ENCODE measurements around the gene ZNF765. TPM values are rescaled to one million over a fixed set of nuclear protein-coding genes. Genes with fewer than 3 reads are reported as not detected.

The ZNF765 gene
- total and polyA plus RNA-seq, 2 donors (not counting 3 experiments of a cell fraction or from before 2014, with no cell fraction given): 2.5 to 7.7 TPM

DNA sequence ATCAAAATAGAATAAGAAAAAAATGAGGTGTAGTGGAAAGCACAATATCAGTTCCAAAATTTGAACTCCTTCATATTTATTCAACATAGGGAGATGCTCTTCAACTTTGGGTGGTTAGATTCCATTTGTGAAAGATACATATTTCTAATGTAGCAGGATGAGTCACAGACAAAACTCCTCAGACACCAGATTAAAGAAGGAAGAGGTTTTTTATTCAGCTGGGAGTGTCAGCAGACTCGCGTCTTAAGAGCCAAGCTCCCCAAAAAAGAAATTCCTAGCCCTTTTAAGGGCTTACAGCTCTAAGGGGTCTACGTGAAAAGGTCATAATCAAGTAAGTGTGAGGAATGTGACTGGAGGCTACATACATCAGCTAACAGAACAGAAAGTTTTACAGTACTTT lies 6.8 kb upstream of the ZNF765 start:
- H3K9ac ChIP-seq (replicated peaks; ENCODE audit: extremely low read depth, insufficient read depth, low read length): no peak overlapping the region
- no peak overlapping the region for H3K27ac ChIP-seq (ENCODE audit: insufficient read depth, low read depth, low read length)
- TF ChIP-seq, protein P1, sequence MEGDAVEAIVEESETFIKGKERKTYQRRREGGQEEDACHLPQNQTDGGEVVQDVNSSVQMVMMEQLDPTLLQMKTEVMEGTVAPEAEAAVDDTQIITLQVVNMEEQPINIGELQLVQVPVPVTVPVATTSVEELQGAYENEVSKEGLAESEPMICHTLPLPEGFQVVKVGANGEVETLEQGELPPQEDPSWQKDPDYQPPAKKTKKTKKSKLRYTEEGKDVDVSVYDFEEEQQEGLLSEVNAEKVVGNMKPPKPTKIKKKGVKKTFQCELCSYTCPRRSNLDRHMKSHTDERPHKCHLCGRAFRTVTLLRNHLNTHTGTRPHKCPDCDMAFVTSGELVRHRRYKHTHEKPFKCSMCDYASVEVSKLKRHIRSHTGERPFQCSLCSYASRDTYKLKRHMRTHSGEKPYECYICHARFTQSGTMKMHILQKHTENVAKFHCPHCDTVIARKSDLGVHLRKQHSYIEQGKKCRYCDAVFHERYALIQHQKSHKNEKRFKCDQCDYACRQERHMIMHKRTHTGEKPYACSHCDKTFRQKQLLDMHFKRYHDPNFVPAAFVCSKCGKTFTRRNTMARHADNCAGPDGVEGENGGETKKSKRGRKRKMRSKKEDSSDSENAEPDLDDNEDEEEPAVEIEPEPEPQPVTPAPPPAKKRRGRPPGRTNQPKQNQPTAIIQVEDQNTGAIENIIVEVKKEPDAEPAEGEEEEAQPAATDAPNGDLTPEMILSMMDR (IDR thresholded peaks at IDR 0.05; ENCODE audit: extremely low read depth in 1 of 2, insufficient read depth in 1 of 2, low read depth in 1 of 2, low read length in 2 of 2): no peak
- TF ChIP-seq, protein P2, sequence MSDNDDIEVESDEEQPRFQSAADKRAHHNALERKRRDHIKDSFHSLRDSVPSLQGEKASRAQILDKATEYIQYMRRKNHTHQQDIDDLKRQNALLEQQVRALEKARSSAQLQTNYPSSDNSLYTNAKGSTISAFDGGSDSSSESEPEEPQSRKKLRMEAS (IDR thresholded peaks at IDR 0.05; ENCODE audit: insufficient read depth, insufficient read length): no peak
- no peak for TF ChIP-seq FOS (IDR thresholded peaks at IDR 0.05; ENCODE audit: borderline replicate concordance, insufficient read depth, low read length)
- TF ChIP-seq MYC (IDR thresholded peaks at IDR 0.05; ENCODE audit: low read depth, low read length): no peak
- TF ChIP-seq POLR2AphosphoS5 (IDR thresholded peaks at IDR 0.05; ENCODE audit: insufficient read depth, low read depth, low read length): no peak
- TF ChIP-seq EZH2 (IDR thresholded peaks at IDR 0.05; ENCODE audit: borderline replicate concordance, low read depth, low read length, severe bottlenecking): no peak
- no peak for TF ChIP-seq JUN (IDR thresholded peaks at IDR 0.05; ENCODE audit: borderline replicate concordance, insufficient read depth, insufficient read length, low read depth)
- TF ChIP-seq POLR2A (IDR thresholded peaks at IDR 0.05; ENCODE audit: low read depth, low read length): no peak
- no peak for TF ChIP-seq GATA2 (IDR thresholded peaks at IDR 0.05; ENCODE audit: insufficient read depth, insufficient read length, low read depth, low read length)
- CTCF ChIA-PET: interaction anchor here (1.5 to 1.6 kb wide), 2 partner anchors 14 to 193 kb away, joined by 3 to 4 read pairs; no protein-coding TSS in a partner anchor
- DNase-seq (ENCODE audit: low read depth, low spot score) (no peak), FAIRE-seq (no peak)
- H3K79me2 ChIP-seq (ENCODE audit: control insufficient read depth, insufficient read depth, low read length): no peaks in the 10 kb centered on the region
- no peaks in the 10 kb centered on the region for H4K20me1 ChIP-seq (replicated peaks; ENCODE audit: control insufficient read depth, extremely low read depth, insufficient read depth, low read length)
- H3K27me3 ChIP-seq (ENCODE audit: control insufficient read depth in 2 of 2, insufficient read depth in 2 of 2, low read length in 2 of 2): no peaks in the 10 kb centered on the region
- H3K36me3 ChIP-seq (ENCODE audit: control insufficient read depth in 2 of 2, extremely low read depth in 1 of 2, insufficient read depth in 2 of 2, low read length in 2 of 2): no peaks in the 10 kb centered on the region
- H3K9me3 ChIP-seq (replicated peaks; ENCODE audit: control insufficient read depth, insufficient read depth, low read length): no peaks in the 10 kb centered on the region
- no peak overlapping the region for H3K4me2 ChIP-seq (ENCODE audit: insufficient read depth, low read length)
- POLR2A ChIA-PET: no interaction called here
- dilution Hi-C loops (cut with MboI; ENCODE audit: extremely low pct_ligation_motif_present, low sequenced_read_pairs): no loop called here
- BruUV-seq (replicated peaks): no TSS peak
- H2AFZ ChIP-seq (ENCODE audit: low read depth, low read length): no peak overlapping the region
- H3K9me1 ChIP-seq (replicated peaks; ENCODE audit: control insufficient read depth, extremely low read depth, insufficient read depth, low read length): no peaks in the 10 kb centered on the region
- H3K4me3 ChIP-seq (replicated peaks in 1 of 3; ENCODE audit: insufficient read depth in 1 of 3, low read depth in 1 of 3, low read length in 3 of 3): no peak overlapping the region
- intact Hi-C loops (cut with micrococcal nuclease): no loop called here
- no peaks in the 10 kb centered on the region for H3K4me1 ChIP-seq (ENCODE audit: control insufficient read depth, extremely low read depth, insufficient read depth, low read length)
